Embryonic facial prominence (tissue), 1 donor: ENCODE results near the gene KCNJ16.

Source experiments
- DNase-seq: peaks from one replicate; pipeline ENCODE4 v3.0.0-alpha.2; 2016; ENCODE audit errors: extremely low spot score

Gene KCNJ16

GRCh38 chr17:70169709-70170597 lies 94.9 kb downstream of the KCNJ16 start:
- DNase-seq: no peak

- no peak for DNase-seq
These were observed 96.1 kb downstream of the KCNJ16 start for GRCh38 chr17:70171159-70171558.

- DNase-seq: no peak
These were observed 97.4 kb downstream of the KCNJ16 start for GRCh38 chr17:70172449-70172848.

- no peak for DNase-seq
These were observed 97.9 kb downstream of the KCNJ16 start for GRCh38 chr17:70172923-70173322.

GRCh38 chr17:70173681-70174080 lies 98.7 kb downstream of the KCNJ16 start:
- DNase-seq: no peak

- DNase-seq: no peak
These were observed 106.4 kb downstream of the KCNJ16 start for GRCh38 chr17:70181376-70181775.

- DNase-seq: no peak
These were observed 106.8 kb downstream of the KCNJ16 start for GRCh38 chr17:70181866-70182265.

GRCh38 chr17:70183508-70183907 lies 108.5 kb downstream of the KCNJ16 start:
- no peak for DNase-seq

GRCh38 chr17:70184207-70184606 lies 109.2 kb downstream of the KCNJ16 start:
- DNase-seq: no peak

- no peak for DNase-seq
These were observed 109.7 kb downstream of the KCNJ16 start for GRCh38 chr17:70184770-70185169.
